IMR-90 (cell line): ENCODE measurements around the gene HMGCL.

Experiments
- CEBPB ChIP-seq: IDR thresholded peaks from 2 replicates; pipeline ENCODE4 v1.6.1; 2012; ENCODE audit warnings: low read depth, low read length, improper control_type of control experiment
- CTCF ChIP-seq: conservative IDR thresholded peaks from 2 replicates; pipeline ENCODE4 v1.5.1; 2012; ENCODE audit warnings: mild to moderate bottlenecking, low read depth, low read length, improper control_type of control experiment
- MAZ ChIP-seq: IDR thresholded peaks from 2 replicates; pipeline ENCODE4 v1.6.1; 2012; ENCODE audit warnings: low read depth, mild to moderate bottlenecking, low read length, improper control_type of control experiment, moderate library complexity, borderline replicate concordance
- POLR2A ChIP-seq: IDR thresholded peaks from 2 replicates; pipeline ENCODE4 v1.6.1; 2012; ENCODE audit warnings: mild to moderate bottlenecking, low read depth, low read length
- RFX5 ChIP-seq: IDR thresholded peaks from 2 replicates; pipeline ENCODE4 v1.8.0; 2012; ENCODE audit warnings: low read depth, mild to moderate bottlenecking, low read length, moderate library complexity
- USF2 ChIP-seq: fragments of 150-350 bp; IDR thresholded peaks from 2 replicates; pipeline ENCODE4 v1.6.1; 2017; ENCODE audit warnings: mild to moderate bottlenecking, antibody characterized with exemption, low read length, low read depth

- no peak for TF ChIP-seq RFX5
- TF ChIP-seq USF2: no peak
- no peak for TF ChIP-seq CTCF
- no peak for TF ChIP-seq CEBPB
- no peak for TF ChIP-seq MAZ
- TF ChIP-seq POLR2A: no peak
Observed at GRCh38 chr1:23787701-23788100, 37.5 kb downstream of the HMGCL start.
